Placental epithelial cell (primary cell): ENCODE data around the gene HOXD13. TPM values are rescaled to one million over a fixed set of nuclear protein-coding genes. Genes with fewer than 3 reads are reported as not detected.

Experiments used
- total RNA-seq: library from RNA; depleted of rRNA; stranded (reverse); fragments of >200 nt; gene quantifications from 2 replicates; pipeline ENCODE4 v1.2.3, GENCODE V29; 2012

Gene HOXD13
- not detected in 2 replicates for total RNA-seq

DNA sequence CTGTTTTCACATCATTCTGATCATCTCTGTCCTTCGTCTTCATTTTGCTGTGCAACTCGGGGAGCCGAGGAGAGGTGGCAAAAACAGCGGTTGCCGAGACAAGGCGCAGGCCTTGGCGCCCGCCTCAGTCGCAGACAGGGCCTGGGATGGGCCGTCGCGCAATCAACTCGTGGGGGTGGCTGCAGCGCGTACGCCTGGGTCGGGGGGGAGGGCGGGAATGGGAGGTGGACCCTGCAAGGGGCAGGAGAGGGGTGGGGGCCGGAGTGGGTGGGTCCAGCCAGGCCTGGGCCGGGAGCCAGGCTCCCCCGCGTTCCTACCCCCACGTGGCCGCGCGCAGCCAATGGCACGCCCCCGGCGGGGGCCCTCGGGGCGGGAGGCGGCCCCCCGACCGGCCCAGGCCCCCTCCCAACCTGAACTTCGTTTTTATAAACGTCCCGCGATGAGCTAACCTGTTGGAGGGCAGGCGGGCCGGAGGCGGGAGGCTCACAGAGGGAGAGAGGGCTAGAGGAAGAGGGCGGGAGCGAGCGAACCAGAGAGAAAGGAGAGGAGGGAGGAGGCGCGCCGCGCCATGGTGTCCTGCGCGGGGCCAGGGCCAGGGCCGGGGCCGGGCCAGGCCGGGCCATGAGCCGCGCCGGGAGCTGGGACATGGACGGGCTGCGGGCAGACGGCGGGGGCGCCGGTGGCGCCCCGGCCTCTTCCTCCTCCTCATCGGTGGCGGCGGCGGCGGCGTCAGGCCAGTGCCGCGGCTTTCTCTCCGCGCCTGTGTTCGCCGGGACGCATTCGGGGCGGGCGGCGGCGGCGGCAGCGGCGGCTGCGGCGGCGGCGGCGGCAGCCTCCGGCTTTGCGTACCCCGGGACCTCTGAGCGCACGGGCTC lies at the start of gene HOXD13:
Gene HOXD13 (plus strand): TSS at position 452 of the 875 bp plus-strand sequence. CDS start 170 bp downstream, at position 622.

DNA sequence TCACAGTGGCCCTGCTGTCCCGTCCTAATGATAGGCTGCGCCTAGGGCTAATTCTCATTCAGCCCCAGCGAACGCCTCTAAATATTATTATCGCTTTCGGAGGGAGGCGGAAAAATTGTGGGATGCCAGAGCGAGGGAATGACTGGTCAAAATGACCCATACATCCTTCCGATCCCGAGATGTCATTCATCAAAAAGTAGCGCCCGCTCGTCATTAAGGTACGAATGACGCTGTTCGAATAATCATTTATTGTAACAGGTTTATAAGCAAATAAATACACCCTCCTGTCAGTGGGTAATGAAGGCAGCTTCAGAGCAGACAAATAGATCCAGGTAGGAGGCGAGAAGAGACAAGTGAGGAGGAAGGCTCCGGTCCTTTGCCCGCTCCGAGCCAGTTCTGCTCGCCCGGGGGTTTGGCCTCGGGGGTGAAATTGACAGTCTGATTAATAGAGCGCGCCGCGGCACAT lies 8.7 kb upstream of the HOXD13 start, which contains the start of gene EVX2:
Gene EVX2 (minus strand): TSS at position 167 of the 466 bp plus-strand sequence. CDS start 186 bp downstream, outside the sequence.

DNA sequence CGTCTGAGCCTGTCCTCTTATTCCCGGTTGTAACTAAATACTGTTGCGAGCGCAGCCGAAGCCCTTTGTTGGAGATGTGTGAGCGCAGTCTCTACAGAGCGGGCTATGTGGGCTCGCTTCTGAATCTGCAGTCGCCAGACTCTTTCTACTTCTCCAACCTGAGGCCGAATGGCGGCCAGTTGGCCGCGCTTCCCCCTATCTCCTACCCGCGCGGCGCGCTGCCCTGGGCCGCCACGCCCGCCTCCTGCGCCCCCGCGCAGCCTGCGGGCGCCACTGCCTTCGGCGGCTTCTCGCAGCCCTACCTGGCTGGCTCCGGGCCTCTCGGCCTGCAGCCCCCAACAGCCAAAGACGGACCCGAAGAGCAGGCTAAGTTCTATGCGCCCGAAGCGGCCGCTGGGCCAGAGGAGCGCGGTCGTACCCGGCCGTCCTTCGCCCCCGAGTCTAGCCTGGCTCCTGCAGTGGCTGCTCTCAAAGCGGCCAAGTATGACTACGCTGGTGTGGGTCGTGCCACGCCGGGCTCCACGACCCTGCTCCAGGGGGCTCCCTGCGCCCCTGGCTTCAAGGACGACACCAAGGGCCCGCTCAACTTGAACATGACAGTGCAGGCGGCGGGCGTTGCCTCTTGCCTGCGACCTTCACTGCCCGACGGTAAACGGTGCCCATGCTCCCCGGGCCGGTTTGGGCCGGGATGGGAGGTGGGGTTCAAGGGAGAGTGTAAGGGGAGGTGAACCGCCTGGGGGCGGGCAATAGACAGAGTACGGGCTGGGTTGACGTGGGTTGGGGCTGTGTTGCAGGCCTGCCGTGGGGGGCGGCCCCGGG lies 7.4 kb downstream of the HOXD13 start, which contains the start of gene HOXD12:
Gene HOXD12 (plus strand): TSS at position 68 of the 819 bp plus-strand sequence. CDS start 7 bp downstream, at position 75.

DNA sequence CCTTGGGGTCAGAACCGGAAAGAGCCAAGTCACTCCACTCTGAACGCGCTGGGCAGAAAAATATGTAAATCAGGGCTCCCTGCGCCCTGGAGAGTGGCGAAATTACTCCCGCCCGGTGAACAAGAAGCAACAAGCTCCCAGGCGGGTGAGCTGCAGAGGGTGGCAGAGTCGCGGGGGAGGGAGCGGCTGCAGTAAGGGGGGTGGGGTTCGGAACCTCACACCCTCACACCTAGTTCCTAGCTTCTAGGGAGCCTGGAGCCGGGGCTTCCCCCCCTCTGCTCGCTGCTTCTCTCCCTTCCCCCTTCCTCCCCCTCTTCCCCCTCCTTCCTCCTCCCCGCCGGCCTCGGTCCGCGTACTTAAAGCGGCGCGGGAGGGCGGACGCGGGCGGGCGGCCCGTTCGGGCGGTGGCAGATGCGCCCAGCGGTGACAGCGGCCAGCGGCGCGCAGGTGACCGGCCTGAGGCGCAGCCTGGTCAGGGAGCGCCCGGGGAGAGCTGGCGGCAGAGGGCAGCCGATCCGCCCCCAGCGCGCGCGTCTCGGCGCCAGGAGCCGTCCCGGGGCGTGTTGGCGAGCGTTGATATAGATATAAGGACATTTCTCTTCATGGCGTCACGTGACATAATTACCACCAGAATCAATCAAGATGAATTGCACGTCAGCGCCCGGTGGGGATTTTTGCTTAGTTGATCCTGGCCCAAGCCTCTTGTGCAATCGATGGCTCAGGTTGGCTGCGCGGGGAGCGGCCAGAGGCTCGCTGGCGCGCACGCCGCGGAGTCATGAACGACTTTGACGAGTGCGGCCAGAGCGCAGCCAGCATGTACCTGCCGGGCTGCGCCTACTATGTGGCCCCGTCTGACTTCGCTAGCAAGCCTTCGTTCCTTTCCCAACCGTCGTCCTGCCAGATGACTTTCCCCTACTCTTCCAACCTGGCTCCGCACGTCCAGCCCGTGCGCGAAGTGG lies 14.3 kb downstream of the HOXD13 start, which contains the start of gene HOXD11:
Gene HOXD11 (plus strand): TSS at position 700 of the 959 bp plus-strand sequence. CDS start 76 bp downstream, at position 776.

DNA sequence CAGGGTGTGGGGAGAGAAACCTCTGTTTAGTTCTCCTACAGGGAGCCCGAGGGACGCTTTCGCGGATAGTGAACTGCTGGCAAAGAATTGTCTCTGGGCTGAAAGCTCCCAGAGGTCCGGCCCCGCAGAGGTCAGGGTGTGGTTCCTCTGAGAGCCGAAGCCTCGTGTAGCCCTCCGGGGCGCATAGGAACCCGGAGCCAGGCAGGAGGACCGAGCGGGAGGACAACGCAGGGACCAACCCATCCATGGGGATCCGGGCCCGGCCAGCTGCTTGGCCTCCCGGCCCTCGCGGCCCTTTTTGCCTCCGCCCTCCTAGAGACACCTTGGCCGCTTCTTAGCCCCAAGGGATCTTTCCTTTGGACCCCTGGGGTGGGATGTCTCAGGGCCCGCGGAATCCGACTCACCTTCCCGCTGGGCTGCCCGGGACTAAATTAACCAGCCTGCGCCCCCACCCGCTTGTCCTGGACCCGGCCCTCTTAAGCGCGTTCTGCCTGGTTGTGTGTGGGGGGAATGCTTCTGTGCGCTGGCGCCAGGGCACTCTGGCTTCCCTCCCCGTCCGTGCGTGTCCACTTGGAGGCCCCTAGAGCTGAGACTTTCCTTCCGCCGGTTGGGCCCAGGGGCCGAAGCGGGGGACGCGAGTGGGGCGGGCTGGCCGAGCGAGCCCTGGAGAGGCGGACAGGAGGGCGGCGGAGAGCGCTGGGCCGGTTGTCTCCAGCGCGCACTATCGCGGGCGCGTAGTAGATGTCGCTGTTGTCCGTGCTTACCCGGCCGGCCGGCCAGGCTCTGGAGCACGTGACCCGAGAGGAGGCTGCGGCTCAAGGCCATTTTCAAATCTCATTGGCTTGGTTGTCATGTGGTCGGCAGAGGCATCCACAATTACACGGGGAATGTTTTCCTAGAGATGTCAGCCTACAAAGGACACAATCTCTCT lies 23.6 kb downstream of the HOXD13 start, which contains the start of gene HOXD10:
Gene HOXD10 (plus strand): TSS at position 896 of the 931 bp plus-strand sequence. CDS start 56 bp downstream, outside the sequence.

DNA sequence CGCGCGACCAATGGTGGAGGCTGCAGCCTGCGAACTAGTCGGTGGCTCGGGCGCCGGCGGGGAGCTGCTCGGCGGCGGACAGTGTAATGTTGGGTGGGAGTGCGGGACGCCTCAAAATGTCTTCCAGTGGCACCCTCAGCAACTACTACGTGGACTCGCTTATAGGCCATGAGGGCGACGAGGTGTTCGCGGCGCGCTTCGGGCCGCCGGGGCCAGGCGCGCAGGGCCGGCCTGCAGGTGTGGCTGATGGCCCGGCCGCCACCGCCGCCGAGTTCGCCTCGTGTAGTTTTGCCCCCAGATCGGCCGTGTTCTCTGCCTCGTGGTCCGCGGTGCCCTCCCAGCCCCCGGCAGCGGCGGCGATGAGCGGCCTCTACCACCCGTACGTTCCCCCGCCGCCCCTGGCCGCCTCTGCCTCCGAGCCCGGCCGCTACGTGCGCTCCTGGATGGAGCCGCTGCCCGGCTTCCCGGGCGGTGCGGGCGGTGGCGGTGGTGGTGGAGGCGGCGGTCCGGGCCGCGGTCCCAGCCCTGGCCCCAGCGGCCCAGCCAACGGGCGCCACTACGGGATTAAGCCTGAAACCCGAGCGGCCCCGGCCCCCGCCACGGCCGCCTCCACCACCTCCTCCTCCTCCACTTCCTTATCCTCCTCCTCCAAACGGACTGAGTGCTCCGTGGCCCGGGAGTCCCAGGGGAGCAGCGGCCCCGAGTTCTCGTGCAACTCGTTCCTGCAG lies 30.3 kb downstream of the HOXD13 start, which contains the start of gene HOXD9:
Gene HOXD9 (plus strand): TSS at position 37 of the 728 bp plus-strand sequence. CDS start 50 bp downstream, at position 87.

DNA sequence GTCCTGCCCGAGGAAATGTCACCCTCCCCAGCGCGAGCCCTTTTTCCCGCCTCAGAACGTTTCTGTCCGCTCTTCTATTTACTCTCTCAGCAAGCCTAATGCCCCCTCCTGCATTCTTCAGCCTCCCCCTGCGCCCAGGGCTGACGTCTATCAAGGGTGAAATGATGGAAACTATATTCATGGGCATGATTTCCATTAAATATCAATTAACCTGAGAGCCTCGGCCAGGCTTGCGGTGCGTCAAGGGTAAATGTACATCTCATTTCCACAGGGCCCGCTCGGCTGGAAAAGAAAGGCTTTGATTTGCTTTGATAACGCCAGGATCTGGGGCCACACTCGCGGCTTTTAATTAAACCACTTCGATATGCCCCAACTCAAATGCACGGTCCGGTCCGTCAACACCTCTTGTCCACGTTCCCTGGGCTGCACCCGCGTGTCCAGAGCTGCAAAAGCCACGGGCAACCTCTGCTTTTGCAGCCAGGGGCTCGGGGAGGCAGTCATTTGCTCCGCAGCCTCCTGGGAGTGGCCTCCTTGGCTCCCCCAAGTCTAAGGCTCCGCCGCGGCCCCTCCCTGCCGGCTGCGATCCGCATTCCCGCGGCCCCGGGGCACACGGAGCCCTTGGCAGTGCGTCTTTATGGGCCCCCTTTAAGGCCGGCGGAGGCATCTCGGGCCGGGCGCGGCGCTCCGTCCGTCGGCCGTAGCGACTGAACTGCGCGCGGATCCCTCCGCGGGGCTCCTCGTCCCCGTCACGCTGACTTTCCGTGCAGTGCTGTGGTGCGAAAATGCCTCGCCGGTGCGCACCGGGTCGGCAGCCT lies 36.7 kb downstream of the HOXD13 start, which contains the start of gene HOXD8:
Gene HOXD8 (plus strand): TSS at position 724 of the 815 bp plus-strand sequence. CDS start 662 bp downstream, outside the sequence.

Other genes with a start within 250 kb of the HOXD13 start
- gene LNPK, start 90.5 kb upstream of the HOXD13 start, total RNA-seq: 47.5 and 60.2 TPM in 2 replicates
- not detected in 2 replicates for gene EVX2, start 8.8 kb upstream of the HOXD13 start, total RNA-seq
- not detected in 2 replicates for gene HOXD12, start 7.1 kb downstream of the HOXD13 start, total RNA-seq
- not detected in 2 replicates for gene HOXD11, start 14.6 kb downstream of the HOXD13 start, total RNA-seq
- gene HOXD10, start 24.1 kb downstream of the HOXD13 start, total RNA-seq: 0.39 TPM in 1 of 2 replicates, not detected in the other
- gene HOXD9, start 30.0 kb downstream of the HOXD13 start, total RNA-seq: not detected in 2 replicates
- gene HOXD8, start 37.0 kb downstream of the HOXD13 start, total RNA-seq: not detected in 2 replicates
- not detected in 2 replicates for gene HOXD4, start 58.8 kb downstream of the HOXD13 start, total RNA-seq
- not detected in 2 replicates for gene HOXD3, start 64.6 kb downstream of the HOXD13 start, total RNA-seq
- gene HOXD1, start 95.9 kb downstream of the HOXD13 start, total RNA-seq: not detected in 2 replicates
- 13.0 and 17.4 TPM in 2 replicates for gene MTX2, start 176.7 kb downstream of the HOXD13 start, total RNA-seq